HCT116 (cell line): ENCODE data around the gene KRTAP5-5. TPM values are rescaled to one million over a fixed set of nuclear protein-coding genes. Genes with fewer than 3 reads are reported as not detected.

Experiments used
- ATAC-seq: fragments of 200-7000 bp; cut with Tn5 transposase; 2 replicates; pipeline ENCODE4 v1.9.1; 2020; ENCODE audit warnings: mild to moderate bottlenecking, moderate library complexity
- BruUV-seq: library from RNA; stranded (reverse); fragments of 400-500 nt; replicated peaks from 2 replicates; lab custom pipeline; 2021; lab: Mats Ljungman, UMichigan
- CTCF ChIA-PET: fragments of 300-600 bp; sonication (Branson Sonifier 250); formaldehyde crosslinking; loops from one replicate; lab custom pipeline; 2021; ENCODE audit warnings: antibody characterized with exemption; lab: Charles Lee
- POLR2A ChIA-PET: fragments of 300-600, 350-600 bp; sonication (Branson Sonifier 250); formaldehyde crosslinking; loops from one replicate; lab custom pipeline; 2021; ENCODE audit warnings: antibody characterized with exemption; lab: Charles Lee
- RAD21 ChIA-PET, 2 experiments: fragments of 300-600 bp; sonication (Branson Sonifier 250); formaldehyde crosslinking; loops; one replicate each; lab custom pipeline; 2023; ENCODE audit warnings: low total read pairs in 2 of 2; ENCODE audit not compliant: uncharacterized antibody in 2 of 2, unreplicated experiment in 2 of 2, low non-redundant PET in 1 of 2; lab: Charles Lee
- DNase-seq: peaks from one replicate; pipeline ENCODE4 v3.0.0-alpha.2; 2010; ENCODE audit warnings: low read depth, low spot score
- H2AFZ ChIP-seq: fragments of 200-600 bp; shearing (Covaris generic), sonication (generic); 2 replicates; pipeline ENCODE4 v1.6.1; 2017; ENCODE audit warnings: low read depth, mixed run types, mixed read lengths, antibody characterized with exemption, low read length; ENCODE audit not compliant: poor library complexity, severe bottlenecking
- H3K27ac ChIP-seq: 2 replicates; pipeline ENCODE4 v1.5.1; 2012; ENCODE audit warnings: low read depth, low read length
- H3K27me3 ChIP-seq: fragments of 200-600 bp; sonication (generic); 2 replicates; pipeline ENCODE4 v1.6.1; 2016; ENCODE audit warnings: mixed run types, low read length, mixed read lengths; ENCODE audit not compliant: insufficient read depth
- H3K36me3 ChIP-seq, 2 experiments: fragments of 200-500 bp in 1 of 2; fragments of 200-600 bp in 1 of 2; sonication (Bioruptor generic) in 1 of 2; sonication (generic) in 1 of 2; 2 replicates each; pipeline versions ENCODE4 v1.5.1 to v1.6.1; 2014 to 2016; ENCODE audit warnings: low read length in 2 of 2, inconsistent platforms in 1 of 2, mixed read lengths in 1 of 2, mixed run types in 1 of 2; ENCODE audit not compliant: insufficient read depth in 2 of 2, control insufficient read depth in 1 of 2
- H3K4me1 ChIP-seq, 2 experiments: fragments of 200-600 bp in 1 of 2; sonication (generic) in 1 of 2; 2 replicates each; pipeline versions ENCODE4 v1.5.1 to v1.6.1; 2012 to 2017; ENCODE audit warnings: low read length in 2 of 2, inconsistent platforms in 1 of 2, mild to moderate bottlenecking in 1 of 2, mixed read lengths in 1 of 2, mixed run types in 1 of 2, moderate library complexity in 1 of 2; ENCODE audit not compliant: insufficient read depth in 2 of 2, control insufficient read depth in 1 of 2
- H3K4me2 ChIP-seq: fragments of 200-600 bp; sonication (generic); 2 replicates; pipeline ENCODE4 v1.6.1; 2017; ENCODE audit warnings: mixed run types, low read length, mixed read lengths
- H3K4me3 ChIP-seq, 2 experiments: fragments of 200-600 bp in 1 of 2; sonication (generic) in 1 of 2; replicated peaks in 1 of 2; 2 replicates each; pipeline ENCODE4 v1.5.1; 2011 to 2016; ENCODE audit warnings: low read length in 2 of 2, control low read depth in 1 of 2, low read depth in 1 of 2, mild to moderate bottlenecking in 1 of 2, mixed read lengths in 1 of 2, mixed run types in 1 of 2
- H3K79me2 ChIP-seq: fragments of 200-600 bp; sonication (generic); 2 replicates; pipeline ENCODE4 v1.6.1; 2017; ENCODE audit warnings: mild to moderate bottlenecking, mixed run types, low read length, moderate library complexity, mixed read lengths; ENCODE audit not compliant: insufficient read depth
- H3K9ac ChIP-seq: fragments of 200-600 bp; sonication (generic); 2 replicates; pipeline ENCODE4 v1.6.1; 2016; ENCODE audit warnings: low read length, mixed read lengths
- H3K9me2 ChIP-seq: fragments of 200-600 bp; sonication (generic), shearing (Covaris generic); 2 replicates; pipeline ENCODE4 v1.6.1; 2017; ENCODE audit warnings: mixed run types, mild to moderate bottlenecking, moderate library complexity; ENCODE audit not compliant: insufficient read depth
- H3K9me3 ChIP-seq, 2 experiments: fragments of 200-500 bp in 1 of 2; fragments of 200-600 bp in 1 of 2; sonication (Bioruptor generic) in 1 of 2; sonication (generic) in 1 of 2; 2 replicates each; pipeline ENCODE4 v1.6.1; 2014 to 2017; ENCODE audit warnings: low read length in 2 of 2, mixed read lengths in 2 of 2, inconsistent platforms in 1 of 2, low read depth in 1 of 2, mild to moderate bottlenecking in 1 of 2, mixed run types in 1 of 2, moderate library complexity in 1 of 2; ENCODE audit not compliant: control insufficient read depth in 1 of 2, insufficient read depth in 1 of 2
- H4K20me1 ChIP-seq: fragments of 200-600 bp; sonication (generic), shearing (Covaris generic); 2 replicates; pipeline ENCODE4 v1.6.1; 2017; ENCODE audit warnings: mixed run types, mild to moderate bottlenecking, moderate library complexity; ENCODE audit not compliant: insufficient read depth
- CTCF ChIP-seq, 3 experiments: fragments of 200-600 bp in 1 of 3; sonication (generic) in 1 of 3; IDR thresholded peaks in 2 of 3; conservative IDR thresholded peaks in 1 of 3; 2 replicates each; pipeline ENCODE4 v1.5.1; 2012 to 2017; ENCODE audit warnings: low read depth in 2 of 3, low read length in 2 of 3, antibody characterized with exemption in 1 of 3, borderline replicate concordance in 1 of 3, control low read depth in 1 of 3, mild to moderate bottlenecking in 1 of 3, mixed read lengths in 1 of 3, mixed run types in 1 of 3, moderate library complexity in 1 of 3; ENCODE audit not compliant: insufficient read depth in 1 of 3
- FOSL1 ChIP-seq: IDR thresholded peaks from 2 replicates; pipeline ENCODE4 v1.6.1; 2012; ENCODE audit warnings: low read depth
- JUND ChIP-seq: IDR thresholded peaks from 2 replicates; pipeline ENCODE4 v1.6.1; 2012
- MAX ChIP-seq: IDR thresholded peaks from 2 replicates; pipeline ENCODE4 v1.6.1; 2012
- POLR2AphosphoS5 ChIP-seq: IDR thresholded peaks from 2 replicates; pipeline ENCODE4 v1.6.1; 2011; ENCODE audit warnings: mild to moderate bottlenecking, low read depth, low read length, moderate library complexity
- REST ChIP-seq: IDR thresholded peaks from 2 replicates; pipeline ENCODE4 v1.6.1; 2012; ENCODE audit warnings: low read depth
- TCF7L2 ChIP-seq: IDR thresholded peaks from 2 replicates; pipeline ENCODE4 v1.7.0; 2011; ENCODE audit warnings: borderline replicate concordance, inconsistent platforms; ENCODE audit not compliant: insufficient read depth, insufficient read length; ENCODE audit errors: extremely low read depth
- ZBTB33 ChIP-seq: IDR thresholded peaks from 2 replicates; pipeline ENCODE4 v1.6.1; 2011; ENCODE audit warnings: mild to moderate bottlenecking, low read length, moderate library complexity; ENCODE audit not compliant: insufficient replicate concordance; ENCODE audit errors: extremely low read depth
- intact Hi-C: fragments of 100-400 bp; cut with micrococcal nuclease; formaldehyde crosslinking; loops from 2 replicates; pipeline ENCODE4 v1.10.0; 2022
- total RNA-seq: library from RNA; stranded (reverse); gene quantifications from one replicate; pipeline ENCODE4 v1.2.1, GENCODE V29; 2021; ENCODE audit not compliant: unreplicated experiment

The KRTAP5-5 gene
- total RNA-seq, 1 experiment from 2014 or later = not detected

GRCh38 chr11:1640076-1640946 lies 10.7 kb downstream of the KRTAP5-5 start (continued):
- TF ChIP-seq REST (no peak), POLR2AphosphoS5 (no peak), FOSL1 (no peak), TCF7L2 (no peak)

- intact Hi-C loops = loop anchor here (2.0 kb wide), 1 partner anchor 18 kb away; the partner anchor contains the start of gene KRTAP5-4
- H3K9ac ChIP-seq = no peak overlapping the region
- CTCF ChIA-PET = interaction anchor here (1.7 to 4.8 kb wide), 3 partner anchors 10 to 511 kb away, joined by 5 to 31 read pairs (median 10); no protein-coding TSS in a partner anchor
- POLR2A ChIA-PET = interaction anchor here (1.2 kb wide), 1 partner anchor 95 kb away, joined by 3 read pairs; no protein-coding TSS in a partner anchor
- no peaks in the 10 kb centered on the region for H3K9me3 ChIP-seq
- H2AFZ ChIP-seq = no peak overlapping the region
- BruUV-seq = no TSS peak
- no peaks in the 10 kb centered on the region for H3K36me3 ChIP-seq
- H3K27me3 ChIP-seq = no peaks in the 10 kb centered on the region
- H3K4me1 ChIP-seq = peaks cover 0 to 9% of the 10 kb centered on the region in 2 experiments; a peak in 1 of 4 replicates
- no peaks in the 10 kb centered on the region for H4K20me1 ChIP-seq
- no peak overlapping the region; the same call in 1 of the 2 replicates for H3K27ac ChIP-seq
- RAD21 ChIA-PET = no interaction called here
- H3K4me2 ChIP-seq = no peak overlapping the region
- no peak for ATAC-seq
- DNase-seq = no peak
- no peak overlapping the region for H3K4me3 ChIP-seq
- no peaks in the 10 kb centered on the region for H3K9me2 ChIP-seq
- no peaks in the 10 kb centered on the region for H3K79me2 ChIP-seq
- TF ChIP-seq FOSL1 (no peak), REST (no peak), ZBTB33 (no peak), JUND (no peak), TCF7L2 (no peak), MAX (no peak), CTCF (IDR thresholded peaks at IDR 0.05 in 2 of 3, conservative IDR thresholded peaks at IDR 0.05 in 1 of 3; ENCODE audit: borderline replicate concordance in 1 of 3, insufficient read depth in 1 of 3, low read depth in 2 of 3, low read length in 2 of 3) (no peak)
Observed at GRCh38 chr11:1641096-1641495, 11.5 kb downstream of the KRTAP5-5 start.
